Activated CD8-positive, alpha-beta T cell treated with anti-CD3 and anti-CD28 coated beads for 36 hours (primary cell): Measurements from ENCODE around the gene ZSCAN5A. TPM values are rescaled to one million over a fixed set of nuclear protein-coding genes. Genes with fewer than 3 reads are reported as not detected.
A peak's percentile ranks its signal among the peaks of the same experiment; 100 is the strongest.

Experiments used
- ATAC-seq: fragments of 200-7000 bp; cut with Tn5 transposase; one replicate; pipeline ENCODE4 v1.10.0; 2021; ENCODE audit warnings: mild to moderate bottlenecking, moderate library complexity
- CTCF ChIA-PET: fragments of 350-600 bp; sonication (Branson Sonifier 250); formaldehyde crosslinking; loops from one replicate; lab custom pipeline; 2021; ENCODE audit warnings: antibody characterized with exemption; lab: Charles Lee
- POLR2A ChIA-PET: fragments of 350-600 bp; sonication (Branson Sonifier 250); formaldehyde crosslinking; loops from one replicate; lab custom pipeline; 2021; ENCODE audit warnings: antibody characterized with exemption; lab: Charles Lee
- DNase-seq: peaks from one replicate; pipeline ENCODE4 v3.0.0-alpha.2; 2020
- H3K27ac Mint-ChIP-seq: one replicate; pipeline ENCODE4 v1.8.0; 2021; ENCODE audit warnings: mild to moderate bottlenecking, mixed read lengths
- H3K27me3 Mint-ChIP-seq: one replicate; pipeline ENCODE4 v1.8.0; 2021; ENCODE audit warnings: mixed read lengths
- H3K36me3 Mint-ChIP-seq: one replicate; pipeline ENCODE4 v1.8.0; 2021; ENCODE audit warnings: low read depth, mixed read lengths
- H3K4me1 Mint-ChIP-seq: one replicate; pipeline ENCODE4 v1.8.0; 2021; ENCODE audit warnings: low read depth, mixed read lengths
- H3K4me3 Mint-ChIP-seq: one replicate; pipeline ENCODE4 v1.8.0; 2021; ENCODE audit warnings: mild to moderate bottlenecking, moderate library complexity, mixed read lengths
- H3K9me3 Mint-ChIP-seq: one replicate; pipeline ENCODE4 v1.8.0; 2021; ENCODE audit warnings: mixed read lengths
- CTCF ChIP-seq: fragments of 200-600 bp; IDR thresholded peaks from one replicate; pipeline ENCODE4 v1.8.0; 2022; ENCODE audit warnings: antibody characterized with exemption, mild to moderate bottlenecking
- intact Hi-C: fragments of 100-400 bp; cut with micrococcal nuclease; formaldehyde crosslinking; loops from one replicate; pipeline ENCODE4 v1.10.0; 2022
- total RNA-seq, 2 experiments: library from RNA; stranded (reverse); gene quantifications; one replicate each; pipeline ENCODE4 v1.2.3, GENCODE V29; 2021

ZSCAN5A gene
- 1 to 10 TPM; 7.7 to 9.0 TPM for total RNA-seq

- no peak for TF ChIP-seq CTCF
- Mint-ChIP-seq H3K4me1 (peaks cover 23% of the 10 kb centered on the region), H3K9me3 (peaks cover 1% of the 10 kb centered on the region), H3K27me3 (no peaks in the 10 kb centered on the region), H3K36me3 (peaks cover 20% of the 10 kb centered on the region), H3K4me3 (peak within 1 kb of the TSS; percentile 89), H3K27ac (peak within 1 kb of the TSS; percentile 99)
- intact Hi-C loops, result no loop called here
- ATAC-seq (peak; percentile 84), DNase-seq (peak; percentile 97)
- CTCF ChIA-PET, result interaction anchor here (1.2 to 2.0 kb wide), 4 partner anchors 19 to 62 kb away, joined by 4 to 6 read pairs (median 4); no protein-coding TSS in a partner anchor
- POLR2A ChIA-PET, result interaction anchor here (1.0 kb wide), 1 partner anchor 50 kb away, joined by 3 read pairs; no protein-coding TSS in a partner anchor
Measured at GRCh38 chr19:56314381-56315076, at the start of gene ZSCAN5A. Gene ZSCAN5A, minus strand, starts transcription at chr19:56314839. Its CDS starts 89,793 bp downstream, at chr19:56225046.

GRCh38 chr19:56360841-56361240 is 46.2 kb upstream of the ZSCAN5A start:
- ATAC-seq (no peak), DNase-seq (no peak)
- POLR2A ChIA-PET, result no interaction called here
- no peaks in the 10 kb centered on the region for H3K4me1 Mint-ChIP-seq
- H3K27me3 Mint-ChIP-seq, result no peaks in the 10 kb centered on the region
- no peak overlapping the region for H3K27ac Mint-ChIP-seq
- TF ChIP-seq CTCF, result no peak
- CTCF ChIA-PET, result interaction anchor here (1.0 to 2.9 kb wide), 2 partner anchors 12 to 280 kb away, joined by 3 to 16 read pairs; no protein-coding TSS in a partner anchor
- peaks cover 33% of the 10 kb centered on the region for H3K36me3 Mint-ChIP-seq
- no peak overlapping the region for H3K4me3 Mint-ChIP-seq
- intact Hi-C loops, result no loop called here
- peaks cover 49% of the 10 kb centered on the region for H3K9me3 Mint-ChIP-seq

GRCh38 chr19:56356944-56357343 is 42.3 kb upstream of the ZSCAN5A start:
- no peaks in the 10 kb centered on the region for H3K4me1 Mint-ChIP-seq
- no peaks in the 10 kb centered on the region for H3K27me3 Mint-ChIP-seq
- ChIA-PET CTCF (no interaction called here), POLR2A (no interaction called here)
- DNase-seq, result no peak
- intact Hi-C loops, result loop anchor here (10.0 kb wide), 1 partner anchor 102 kb away; no protein-coding TSS in a partner anchor
- no peak for ATAC-seq
- peaks cover 21% of the 10 kb centered on the region for H3K36me3 Mint-ChIP-seq
- no peak overlapping the region for H3K27ac Mint-ChIP-seq
- no peak for TF ChIP-seq CTCF
- no peak overlapping the region for H3K4me3 Mint-ChIP-seq
- peaks cover 27% of the 10 kb centered on the region for H3K9me3 Mint-ChIP-seq

GRCh38 chr19:56355517-56355916 is 40.9 kb upstream of the ZSCAN5A start:
- peaks cover 12% of the 10 kb centered on the region for H3K36me3 Mint-ChIP-seq
- peaks cover 19% of the 10 kb centered on the region for H3K9me3 Mint-ChIP-seq
- no peak for TF ChIP-seq CTCF
- POLR2A ChIA-PET, result no interaction called here
- H3K27ac Mint-ChIP-seq, result no peak overlapping the region
- no peak overlapping the region for H3K4me3 Mint-ChIP-seq
- no peak for DNase-seq
- CTCF ChIA-PET, result no interaction called here
- intact Hi-C loops, result loop anchor here (10.0 kb wide), 1 partner anchor 101 kb away; no protein-coding TSS in a partner anchor
- H3K4me1 Mint-ChIP-seq, result no peaks in the 10 kb centered on the region
- no peak for ATAC-seq
- no peaks in the 10 kb centered on the region for H3K27me3 Mint-ChIP-seq

GRCh38 chr19:56351208-56351607 is 36.6 kb upstream of the ZSCAN5A start:
- POLR2A ChIA-PET, result no interaction called here
- no peak overlapping the region for H3K4me3 Mint-ChIP-seq
- ATAC-seq (no peak), DNase-seq (no peak)
- H3K9me3 Mint-ChIP-seq, result no peaks in the 10 kb centered on the region
- no peaks in the 10 kb centered on the region for H3K27me3 Mint-ChIP-seq
- no peaks in the 10 kb centered on the region for H3K36me3 Mint-ChIP-seq
- no peak overlapping the region for H3K27ac Mint-ChIP-seq
- no peak for TF ChIP-seq CTCF
- CTCF ChIA-PET, result no interaction called here
- no peaks in the 10 kb centered on the region for H3K4me1 Mint-ChIP-seq
- intact Hi-C loops, result loop anchor here (10.0 kb wide), 1 partner anchor 96 kb away; no protein-coding TSS in a partner anchor
